Endothelial cell of umbilical vein (primary cell): Measurements from ENCODE around the gene TMBIM6. TPM values are rescaled to one million over a fixed set of nuclear protein-coding genes. Genes with fewer than 3 reads are reported as not detected.
A peak's percentile ranks its signal among the peaks of the same experiment; 100 is the strongest.

Experiments
- BruUV-seq: library from RNA; stranded (reverse); fragments of 400-500 nt; replicated peaks from 2 replicates; lab custom pipeline; 2021; lab: Mats Ljungman, UMichigan
- CTCF ChIA-PET: fragments of 300-600, 350-600 bp; sonication (Branson Sonifier 250); formaldehyde crosslinking; loops from one replicate; lab custom pipeline; 2021; ENCODE audit warnings: antibody characterized with exemption, inconsistent platforms; lab: Charles Lee
- POLR2A ChIA-PET: fragments of 300-600, 350-600 bp; sonication (Branson Sonifier 250); formaldehyde crosslinking; loops from one replicate; lab custom pipeline; 2021; ENCODE audit warnings: antibody characterized with exemption, inconsistent platforms; lab: Charles Lee
- DNase-seq: peaks from one replicate; pipeline ENCODE4 v3.0.0-alpha.2; 2011; ENCODE audit warnings: low read depth, low spot score
- FAIRE-seq: peaks from 2 replicates; lab custom pipeline; 2011; peaks lifted over from hg19 to GRCh38; lab: Jason Lieb, UNC
- H2AFZ ChIP-seq: 2 replicates; pipeline ENCODE4 v1.6.0; 2012; ENCODE audit warnings: low read depth, low read length, control low read depth, inconsistent platforms
- H3K27ac ChIP-seq: 2 replicates; pipeline ENCODE4 v1.5.1; 2011; ENCODE audit warnings: low read depth, mild to moderate bottlenecking, control low read depth, low read length, moderate library complexity; ENCODE audit not compliant: insufficient read depth
- H3K27me3 ChIP-seq, 2 experiments: 2 replicates each; pipeline versions ENCODE4 v1.6.0 to v1.6.1; 2011; ENCODE audit warnings: low read length in 2 of 2, mixed read lengths in 1 of 2; ENCODE audit not compliant: control insufficient read depth in 2 of 2, insufficient read depth in 2 of 2
- H3K36me3 ChIP-seq, 2 experiments: 2 replicates in 1 of 2; 3 replicates in 1 of 2; pipeline ENCODE4 v1.5.1; 2011; ENCODE audit warnings: low read length in 2 of 2, mild to moderate bottlenecking in 1 of 2, moderate library complexity in 1 of 2; ENCODE audit not compliant: control insufficient read depth in 2 of 2, insufficient read depth in 2 of 2; ENCODE audit errors: extremely low read depth in 1 of 2
- H3K4me1 ChIP-seq: 3 replicates; pipeline ENCODE4 v1.5.1; 2011; ENCODE audit warnings: mild to moderate bottlenecking, low read length; ENCODE audit not compliant: control insufficient read depth, insufficient read depth; ENCODE audit errors: extremely low read depth
- H3K4me2 ChIP-seq: 2 replicates; pipeline ENCODE4 v1.6.1; 2011; ENCODE audit warnings: low read length, control low read depth, mixed read lengths; ENCODE audit not compliant: insufficient read depth
- H3K4me3 ChIP-seq, 3 experiments: fragments of 200-600 bp in 1 of 3; sonication (generic), shearing (Covaris generic) in 1 of 3; replicated peaks in 1 of 3; 2 replicates each; pipeline ENCODE4 v1.5.1; 2011 to 2016; ENCODE audit warnings: control low read depth in 3 of 3, low read length in 3 of 3, mild to moderate bottlenecking in 2 of 3, inconsistent platforms in 1 of 3, low read depth in 1 of 3, moderate library complexity in 1 of 3; ENCODE audit not compliant: insufficient read depth in 1 of 3
- H3K79me2 ChIP-seq: 2 replicates; pipeline ENCODE4 v1.6.0; 2012; ENCODE audit warnings: low read length, inconsistent platforms; ENCODE audit not compliant: control insufficient read depth, insufficient read depth
- H3K9ac ChIP-seq: replicated peaks from 2 replicates; pipeline ENCODE3; 2011; ENCODE audit warnings: low read length, control low read depth; ENCODE audit not compliant: insufficient read depth; ENCODE audit errors: extremely low read depth
- H3K9me1 ChIP-seq: replicated peaks from 3 replicates; pipeline ENCODE4 v1.6.0; 2011; ENCODE audit warnings: mild to moderate bottlenecking, low read length; ENCODE audit not compliant: control insufficient read depth, insufficient read depth; ENCODE audit errors: extremely low read depth
- H3K9me3 ChIP-seq: replicated peaks from 2 replicates; pipeline ENCODE4 v1.5.1; 2012; ENCODE audit warnings: low read length, inconsistent platforms; ENCODE audit not compliant: control insufficient read depth, insufficient read depth
- H4K20me1 ChIP-seq: replicated peaks from 2 replicates; pipeline ENCODE3; 2011; ENCODE audit warnings: mild to moderate bottlenecking, low read length; ENCODE audit not compliant: control insufficient read depth, insufficient read depth; ENCODE audit errors: extremely low read depth
- EZH2 ChIP-seq: IDR thresholded peaks from 2 replicates; pipeline ENCODE4 v1.6.1; 2012; ENCODE audit warnings: borderline replicate concordance, low read depth, mild to moderate bottlenecking, moderate library complexity, low read length, inconsistent platforms; ENCODE audit not compliant: severe bottlenecking
- FOS ChIP-seq: IDR thresholded peaks from 2 replicates; pipeline ENCODE4 v1.6.1; 2011; ENCODE audit warnings: mild to moderate bottlenecking, low read length, moderate library complexity, borderline replicate concordance; ENCODE audit not compliant: insufficient read depth
- GATA2 ChIP-seq: IDR thresholded peaks from 2 replicates; pipeline ENCODE4 v1.7.0; 2011; ENCODE audit warnings: low read depth, mild to moderate bottlenecking, moderate library complexity, mixed read lengths, low read length; ENCODE audit not compliant: insufficient read length, insufficient read depth
- JUN ChIP-seq: IDR thresholded peaks from 2 replicates; pipeline ENCODE4 v1.6.1; 2011; ENCODE audit warnings: borderline replicate concordance, low read depth; ENCODE audit not compliant: insufficient read length, insufficient read depth
- MYC ChIP-seq: IDR thresholded peaks from one replicate; pipeline ENCODE4 v1.6.1; 2011; ENCODE audit warnings: mild to moderate bottlenecking, low read depth, low read length
- POLR2A ChIP-seq: IDR thresholded peaks from 2 replicates; pipeline ENCODE4 v1.6.1; 2012; ENCODE audit warnings: low read depth, mild to moderate bottlenecking, control low read depth, low read length
- POLR2AphosphoS5 ChIP-seq: IDR thresholded peaks from 2 replicates; pipeline ENCODE4 v1.6.1; 2012; ENCODE audit warnings: low read depth, mild to moderate bottlenecking, control low read depth, low read length, moderate library complexity; ENCODE audit not compliant: insufficient read depth
- dilution Hi-C: fragments of 300-500 bp; cut with MboI; formaldehyde crosslinking; loops from one replicate; pipeline ENCODE4 v1.15.0; 2019; ENCODE audit warnings: low sequenced_read_pairs; ENCODE audit not compliant: extremely low pct_ligation_motif_present
- intact Hi-C: fragments of 100-400 bp; cut with micrococcal nuclease; formaldehyde crosslinking; loops from one replicate; pipeline ENCODE4 v1.10.0; 2022
- polyA plus RNA-seq, 4 experiments: library from polyadenylated mRNA; depleted of rRNA in 3 of 4; stranded (reverse) in 3 of 4; unstranded in 1 of 4; fragments of >200 nt; gene quantifications; 2 replicates each; pipeline versions ENCODE4 v1.2.1 to v1.2.3, GENCODE V29; 2011 to 2012; ENCODE audit warnings: missing spikeins in 1 of 4
- total RNA-seq: library from RNA; stranded (reverse); gene quantifications from 2 replicates; pipeline ENCODE4 v1.2.3, GENCODE V29; 2021
- TF ChIP-seq, protein P1 (sequence below): IDR thresholded peaks from 2 replicates; pipeline ENCODE4 v1.6.1; 2011; ENCODE audit not compliant: insufficient read depth, insufficient read length
- TF ChIP-seq, protein P2 (sequence below), 2 donors: IDR thresholded peaks; 1 replicate in 1 of 2; 2 replicates in 1 of 2; pipeline ENCODE4 v1.5.1; 2011; ENCODE audit warnings: low read length in 2 of 2, mild to moderate bottlenecking in 2 of 2, moderate library complexity in 2 of 2, control low read depth in 1 of 2, inconsistent platforms in 1 of 2, low read depth in 1 of 2; ENCODE audit not compliant: insufficient read depth in 1 of 2; ENCODE audit errors: extremely low read depth in 1 of 2

Gene TMBIM6
- total and polyA plus RNA-seq, 2 donors (not counting 3 experiments of a cell fraction or from before 2014, with no cell fraction given) = 393 to 579 TPM

DNA sequence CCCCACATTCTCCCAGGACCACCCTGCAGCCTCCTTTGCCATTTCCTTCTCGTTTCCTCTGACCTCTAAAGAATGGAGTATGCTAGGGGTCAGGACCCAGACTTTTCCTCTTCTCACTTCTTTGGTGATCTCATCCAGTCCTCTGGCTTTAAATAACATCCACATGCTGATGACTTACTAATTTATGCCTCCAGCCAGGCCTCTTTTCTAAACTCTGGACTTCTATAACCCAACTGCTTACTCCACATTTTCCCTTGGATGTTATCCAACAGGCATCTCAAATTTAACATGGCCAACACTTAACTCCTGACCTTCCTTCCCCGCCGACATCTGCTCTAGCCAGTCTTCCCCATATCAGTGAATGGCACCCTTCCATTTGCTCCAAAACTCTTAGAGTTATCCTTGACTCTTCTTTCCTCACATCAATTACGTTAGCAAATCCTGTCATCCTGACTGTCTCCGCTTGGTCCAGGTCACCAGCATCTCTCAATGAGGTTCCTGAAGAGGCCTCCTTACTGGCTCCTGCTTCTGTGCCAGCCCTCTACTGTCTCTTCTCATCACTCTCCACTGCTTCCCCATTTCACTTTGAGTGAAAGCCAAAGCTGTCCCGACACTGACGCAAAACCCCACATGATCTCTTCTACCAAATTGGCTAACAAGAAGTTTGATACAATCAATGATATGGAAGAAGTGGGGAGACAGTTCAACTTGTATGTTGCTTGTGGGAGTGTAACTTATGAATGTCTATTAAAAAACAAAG, 42.7 kb downstream of the TMBIM6 start:
- H3K27me3 ChIP-seq = peaks cover 0 to 2% of the 10 kb centered on the region in 2 experiments
- BruUV-seq = TSS peak; percentile 56
- H3K9me3 ChIP-seq = no peaks in the 10 kb centered on the region
- dilution Hi-C loops (no loop called here), intact Hi-C loops (loop anchor here (1.0 kb wide), 2 partner anchors 37 to 44 kb away; partner anchors contain the start of gene NCKAP5L)
- no peaks in the 10 kb centered on the region for H3K9me1 ChIP-seq
- POLR2A ChIA-PET = interaction anchor here (0.7 kb wide), 1 partner anchor 42 kb away, joined by 3 read pairs; the partner anchor contains the start of gene TMBIM6
- peak overlapping the region; percentile 92 for H3K27ac ChIP-seq
- H2AFZ ChIP-seq = no peak overlapping the region
- peak; percentile 97 for DNase-seq
- H3K9ac ChIP-seq = peak overlapping the region; percentile 58
- no peak for FAIRE-seq
- no peaks in the 10 kb centered on the region for H4K20me1 ChIP-seq
- peaks cover 29% of the 10 kb centered on the region for H3K4me1 ChIP-seq
- H3K4me2 ChIP-seq = peak overlapping the region; percentile 47
- H3K79me2 ChIP-seq = no peaks in the 10 kb centered on the region
- TF ChIP-seq, protein P1, sequence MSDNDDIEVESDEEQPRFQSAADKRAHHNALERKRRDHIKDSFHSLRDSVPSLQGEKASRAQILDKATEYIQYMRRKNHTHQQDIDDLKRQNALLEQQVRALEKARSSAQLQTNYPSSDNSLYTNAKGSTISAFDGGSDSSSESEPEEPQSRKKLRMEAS = no peak
- TF ChIP-seq FOS (peak; percentile 64), GATA2 (peak; percentile 53), POLR2A (peak; percentile 89), EZH2 (no peak), JUN (peak; percentile 97), MYC (no peak), POLR2AphosphoS5 (peak; percentile 88)
- TF ChIP-seq, protein P2, sequence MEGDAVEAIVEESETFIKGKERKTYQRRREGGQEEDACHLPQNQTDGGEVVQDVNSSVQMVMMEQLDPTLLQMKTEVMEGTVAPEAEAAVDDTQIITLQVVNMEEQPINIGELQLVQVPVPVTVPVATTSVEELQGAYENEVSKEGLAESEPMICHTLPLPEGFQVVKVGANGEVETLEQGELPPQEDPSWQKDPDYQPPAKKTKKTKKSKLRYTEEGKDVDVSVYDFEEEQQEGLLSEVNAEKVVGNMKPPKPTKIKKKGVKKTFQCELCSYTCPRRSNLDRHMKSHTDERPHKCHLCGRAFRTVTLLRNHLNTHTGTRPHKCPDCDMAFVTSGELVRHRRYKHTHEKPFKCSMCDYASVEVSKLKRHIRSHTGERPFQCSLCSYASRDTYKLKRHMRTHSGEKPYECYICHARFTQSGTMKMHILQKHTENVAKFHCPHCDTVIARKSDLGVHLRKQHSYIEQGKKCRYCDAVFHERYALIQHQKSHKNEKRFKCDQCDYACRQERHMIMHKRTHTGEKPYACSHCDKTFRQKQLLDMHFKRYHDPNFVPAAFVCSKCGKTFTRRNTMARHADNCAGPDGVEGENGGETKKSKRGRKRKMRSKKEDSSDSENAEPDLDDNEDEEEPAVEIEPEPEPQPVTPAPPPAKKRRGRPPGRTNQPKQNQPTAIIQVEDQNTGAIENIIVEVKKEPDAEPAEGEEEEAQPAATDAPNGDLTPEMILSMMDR (IDR thresholded peaks at IDR 0.05; ENCODE audit: extremely low read depth in 1 of 2, insufficient read depth in 1 of 2, low read depth in 1 of 2, low read length in 2 of 2) = no peak
- CTCF ChIA-PET = interaction anchor here (0.7 to 2.0 kb wide), 10 partner anchors 16 to 286 kb away, joined by 3 to 18 read pairs (median 5); partner anchors contain the start of genes NCKAP5L and TMBIM6
- H3K36me3 ChIP-seq = no peaks in the 10 kb centered on the region
- H3K4me3 ChIP-seq = no peak overlapping the region
